GM12878 (cell line): Measurements from ENCODE around the gene VPS8. TPM values are rescaled to one million over a fixed set of nuclear protein-coding genes. Genes with fewer than 3 reads are reported as not detected.

Source experiments
- ATAC-seq: fragments of 200-7000 bp; cut with Tn5 transposase; 3 replicates; pipeline ENCODE4 v1.9.1; 2020; ENCODE audit warnings: mild to moderate bottlenecking, moderate library complexity
- BruUV-seq: library from RNA; stranded (reverse); fragments of 400-500 nt; replicated peaks from 2 replicates; lab custom pipeline; 2021; lab: Mats Ljungman, UMichigan
- CTCF ChIA-PET: fragments of 300-600 bp; sonication (Branson Sonifier 250); formaldehyde crosslinking; extraction: SDS; loops from one replicate; lab custom pipeline; 2021; ENCODE audit warnings: inconsistent platforms; lab: Yijun Ruan, JAX
- POLR2A ChIA-PET: fragments of 350-600 bp; formaldehyde crosslinking; extraction: SDS; loops from one replicate; lab custom pipeline; 2021; ENCODE audit warnings: inconsistent platforms; lab: Charles Lee
- RAD21 ChIA-PET: fragments of 300-600 bp; sonication (Branson Sonifier 250); formaldehyde crosslinking; loops from one replicate; lab custom pipeline; 2023; ENCODE audit warnings: antibody characterized with exemption; ENCODE audit not compliant: unreplicated experiment; lab: Charles Lee
- SMC1A ChIA-PET: fragments of 300-600 bp; sonication (Branson Sonifier 250); formaldehyde crosslinking; loops from one replicate; lab custom pipeline; 2023; ENCODE audit not compliant: unreplicated experiment, uncharacterized antibody; lab: Charles Lee
- DNase-seq: peaks from one replicate; pipeline ENCODE4 v3.0.0-alpha.2; 2011; ENCODE audit warnings: low read depth, low spot score
- FAIRE-seq: peaks from 3 replicates; lab custom pipeline; 2011; peaks lifted over from hg19 to GRCh38; lab: Jason Lieb, UNC
- H2AFZ ChIP-seq: 2 replicates; pipeline ENCODE4 v1.6.0; 2011; ENCODE audit warnings: low read depth, low read length, control low read depth; ENCODE audit not compliant: control insufficient read depth
- H3K27ac ChIP-seq: 2 replicates; pipeline ENCODE4 v1.5.1; 2011; ENCODE audit warnings: control low read depth; ENCODE audit not compliant: control insufficient read depth, insufficient read depth
- H3K27me3 ChIP-seq, 2 experiments: replicated peaks in 1 of 2; 2 replicates each; pipeline versions ENCODE4 v1.6.0 to v1.6.1; 2011; ENCODE audit warnings: low read length in 1 of 2; ENCODE audit not compliant: control insufficient read depth in 2 of 2, insufficient read depth in 2 of 2
- H3K36me3 ChIP-seq, 2 experiments: 2 replicates each; pipeline ENCODE4 v1.5.1; 2011; ENCODE audit warnings: low read length in 1 of 2; ENCODE audit not compliant: control insufficient read depth in 2 of 2, insufficient read depth in 2 of 2
- H3K4me1 ChIP-seq: 2 replicates; pipeline ENCODE4 v1.6.1; 2011; ENCODE audit warnings: mild to moderate bottlenecking, low read length, moderate library complexity, mixed read lengths; ENCODE audit not compliant: control insufficient read depth, insufficient read depth
- H3K4me2 ChIP-seq: 2 replicates; pipeline ENCODE4 v1.6.0; 2011; ENCODE audit warnings: control low read depth; ENCODE audit not compliant: control insufficient read depth, insufficient read depth
- H3K4me3 ChIP-seq: fragments of 200-600 bp; sonication (generic); 2 replicates; pipeline ENCODE4 v1.5.1; 2016
- H3K79me2 ChIP-seq: 2 replicates; pipeline ENCODE4 v1.6.0; 2011; ENCODE audit warnings: low read length; ENCODE audit not compliant: control insufficient read depth, insufficient read depth
- H3K9ac ChIP-seq: 2 replicates; pipeline ENCODE4 v1.8.0; 2011; ENCODE audit warnings: low read length, control low read depth, mixed read lengths; ENCODE audit not compliant: control insufficient read depth, insufficient read depth
- H3K9me3 ChIP-seq: replicated peaks from 3 replicates; pipeline ENCODE4 v1.5.1; 2011; ENCODE audit warnings: mild to moderate bottlenecking, low read length; ENCODE audit not compliant: control insufficient read depth, insufficient read depth
- H4K20me1 ChIP-seq: 2 replicates; pipeline ENCODE4 v1.6.0; 2011; ENCODE audit not compliant: control insufficient read depth, insufficient read depth
- E2F8 ChIP-seq: fragments of 450-650 bp; IDR thresholded peaks from 2 replicates; pipeline ENCODE4 v1.6.1; 2018; ENCODE audit warnings: mild to moderate bottlenecking, low read depth, moderate library complexity; ENCODE audit not compliant: partially characterized antibody
- GATAD2B ChIP-seq: fragments of 450-650 bp; conservative IDR thresholded peaks from 2 replicates; pipeline ENCODE4 v1.6.1; 2017; ENCODE audit warnings: low read depth, mild to moderate bottlenecking, moderate library complexity
- SMARCA5 ChIP-seq: fragments of 450-650 bp; IDR thresholded peaks from 2 replicates; pipeline ENCODE4 v1.6.1; 2017; ENCODE audit warnings: mild to moderate bottlenecking
- TCF3 ChIP-seq: IDR thresholded peaks from 2 replicates; pipeline ENCODE4 v1.6.1; 2012; ENCODE audit warnings: low read depth, mild to moderate bottlenecking, low read length, borderline replicate concordance; ENCODE audit not compliant: insufficient read depth
- TCF7 ChIP-seq: IDR thresholded peaks from 2 replicates; pipeline ENCODE4 v1.6.1; 2014; ENCODE audit warnings: antibody characterized with exemption, borderline replicate concordance
- WGBS: methylation state at CpG from one replicate; pipeline ENCODE4 v1.1.6; 2016; ENCODE audit warnings: low lambda C conversion rate; ENCODE audit not compliant: insufficient replicate concordance, insufficient coverage; ENCODE audit errors: missing lambda C conversion rate; 5-methylcytosine and 5-hydroxymethylcytosine counted together
- in situ Hi-C: fragments of 300-500 bp; cut with MboI; formaldehyde crosslinking; loops from 9 replicates; pipeline ENCODE4 v1.14.3; 2018; ENCODE audit warnings: mixed read lengths
- intact Hi-C: fragments of 100-400 bp; cut with micrococcal nuclease; formaldehyde crosslinking; loops from one replicate; pipeline ENCODE4 v1.14.2; 2022; ENCODE audit not compliant: unreplicated experiment
- polyA plus RNA-seq, 11 experiments: library from polyadenylated mRNA; depleted of rRNA in 4 of 11; unstranded in 6 of 11; stranded (reverse) in 5 of 11; fragments of >200 nt; fragmentation: Nextera tagmentation in 4 of 11; fragmentation: Illumina TruSeq in 1 of 11; extraction: Ambion mirVana in 4 of 11; extraction: Trizol in 1 of 11; gene quantifications; 1 replicate in 1 of 11; 2 replicates in 10 of 11; pipeline versions ENCODE4 v1.2.1 to v1.2.3, GENCODE V29; 2011 to 2016; ENCODE audit warnings: inconsistent platforms in 2 of 11, missing spikeins in 2 of 11, low read depth in 1 of 11
- total RNA-seq, 4 experiments: library from RNA; depleted of rRNA in 3 of 4; stranded (reverse); fragments of >200 nt in 3 of 4; fragmentation: Illumina TruSeq in 1 of 4; extraction: Trizol in 1 of 4; gene quantifications; 2 replicates each; pipeline versions ENCODE4 v1.2.1 to v1.2.3, GENCODE V29; 2013 to 2021

The VPS8 gene
- total and polyA plus RNA-seq, 10 of the 15 experiments (the other 5 are each of a cell fraction or from before 2014, with no cell fraction given), result 8.9 to 34.7 (median 20.9) TPM

GRCh38 chr3:185079625-185080024 is 267.7 kb downstream of the VPS8 start:
- no peaks in the 10 kb centered on the region for H3K79me2 ChIP-seq
- H3K4me2 ChIP-seq, result no peak overlapping the region
- no peaks in the 10 kb centered on the region for H4K20me1 ChIP-seq
- ChIA-PET POLR2A (no interaction called here), SMC1A (no interaction called here), RAD21 (interaction anchor here (0.6 kb wide), 1 partner anchor 459 kb away, joined by 3 read pairs; no protein-coding TSS in a partner anchor)
- intact Hi-C loops, result no loop called here
- no peak overlapping the region for H3K27ac ChIP-seq
- H3K9me3 ChIP-seq, result no peaks in the 10 kb centered on the region
- no TSS peak for BruUV-seq
- in situ Hi-C loops, result no loop called here
- H3K4me1 ChIP-seq, result no peaks in the 10 kb centered on the region
- DNase-seq, result no peak
- FAIRE-seq, result no peak
- H3K36me3 ChIP-seq, result no peaks in the 10 kb centered on the region
- TF ChIP-seq TCF3 (no peak), TCF7 (no peak), SMARCA5 (no peak), E2F8 (no peak), GATAD2B (no peak)
- TF ChIP-seq, all 136 proteins: peak for 0
- 100% methylated on average over 1 of the region's 1 CpG for WGBS
- no peak for ATAC-seq
- Histone ChIP-seq H3K27me3 (0 out of 4 replicates have a peak, but pooled peaks cover 0 to 2% of the 10 kb centered on the region in 2 experiments), H3K4me3 (no peak overlapping the region), H2AFZ (no peak overlapping the region), H3K9ac (no peak overlapping the region)
- CTCF ChIA-PET, result no interaction called here
